Measurements from ENCODE around the gene CSF1R. TPM values are rescaled to one million over a fixed set of nuclear protein-coding genes. Genes with fewer than 3 reads are reported as not detected.

Gene CSF1R
- total and polyA plus RNA-seq, 8 donors: 3.0 to 235 (median 25.2) TPM

- DNase-seq: no peak
- H3K9me3 ChIP-seq: no peaks in the 10 kb centered on the region
- 85 to 96% (median 91%) methylated on average over 4 of the region's 4 CpGs for WGBS, 5 donors
- H3K4me3 ChIP-seq: no peak overlapping the region
- H3K27me3 ChIP-seq: no peaks in the 10 kb centered on the region
- H3K4me1 ChIP-seq: peaks cover 0 to 20% (median 13%) of the 10 kb centered on the region in 4 donors
- TF ChIP-seq CTCF (IDR thresholded peaks at IDR 0.05) (no peak), EP300 (IDR thresholded peaks at IDR 0.05) (no peak), POLR2AphosphoS5 (IDR thresholded peaks at IDR 0.05) (no peak), POLR2A (IDR thresholded peaks at IDR 0.05) (no peak)
- peaks cover 48 to 97% (median 94%) of the 10 kb centered on the region in 4 donors for H3K36me3 ChIP-seq
- intact Hi-C loops (cut with DNase I; ENCODE audit: low total_unique reads): no loop called here
- no peak overlapping the region for H3K27ac ChIP-seq
Measured at GRCh38 chr5:150026682-150027172, 59.6 kb downstream of the CSF1R start.

- peaks cover 34 to 97% (median 94%) of the 10 kb centered on the region in 4 donors for H3K36me3 ChIP-seq
- intact Hi-C loops (cut with DNase I; ENCODE audit: low total_unique reads): no loop called here
Measured at GRCh38 chr5:150024346-150024984, 61.9 kb downstream of the CSF1R start.

GRCh38 chr5:150023136-150023535, 63.2 kb downstream of the CSF1R start:
- no peak for TF ChIP-seq POLR2A (IDR thresholded peaks at IDR 0.05)
- no peak for TF ChIP-seq CTCF (IDR thresholded peaks at IDR 0.05)
- no peak for TF ChIP-seq EP300 (IDR thresholded peaks at IDR 0.05)
- no peak for TF ChIP-seq POLR2AphosphoS5 (IDR thresholded peaks at IDR 0.05)
- 89 to 100% (median 94%) methylated on average over 1 of the region's 1 CpG for WGBS, 5 donors
- no peak overlapping the region for H3K27ac ChIP-seq

More at GRCh38 chr5:150024346-150024984, 61.9 kb downstream of the CSF1R start:
- WGBS, 5 donors: 76 to 90% (median 85%) methylated on average over 9 of the region's 9 CpGs
- H3K27ac ChIP-seq: no peak overlapping the region
- no peak for DNase-seq
- no peak overlapping the region for H3K4me3 ChIP-seq
- H3K9me3 ChIP-seq: no peaks in the 10 kb centered on the region
- no peak for TF ChIP-seq POLR2AphosphoS5 (IDR thresholded peaks at IDR 0.05)
- no peaks in the 10 kb centered on the region for H3K27me3 ChIP-seq
- peaks cover 0 to 25% (median 18%) of the 10 kb centered on the region in 4 donors for H3K4me1 ChIP-seq

GRCh38 chr5:150022681-150023080, 63.7 kb downstream of the CSF1R start:
- Histone ChIP-seq H3K4me1 (peaks cover 0 to 34% (median 21%) of the 10 kb centered on the region in 4 donors), H3K36me3 (peaks cover 32 to 99% (median 96%) of the 10 kb centered on the region in 4 donors), H3K27me3 (no peaks in the 10 kb centered on the region), H3K9me3 (no peaks in the 10 kb centered on the region), H3K27ac (peak overlapping the region in 2 of 5 donors; percentile 59 to 67), H3K4me3 (no peak overlapping the region)
- WGBS, 5 donors: 83 to 97% (median 85%) methylated on average over 2 of the region's 2 CpGs
- TF ChIP-seq CTCF (IDR thresholded peaks at IDR 0.05): no peak
- no peak for TF ChIP-seq POLR2A (IDR thresholded peaks at IDR 0.05)
- TF ChIP-seq POLR2AphosphoS5 (IDR thresholded peaks at IDR 0.05): no peak
- TF ChIP-seq EP300 (IDR thresholded peaks at IDR 0.05): no peak
- DNase-seq: no peak
- intact Hi-C loops (cut with DNase I; ENCODE audit: low total_unique reads): no loop called here

More at GRCh38 chr5:150023136-150023535, 63.2 kb downstream of the CSF1R start:
- Histone ChIP-seq H3K9me3 (no peaks in the 10 kb centered on the region), H3K27me3 (no peaks in the 10 kb centered on the region), H3K4me1 (peaks cover 0 to 29% (median 18%) of the 10 kb centered on the region in 4 donors), H3K36me3 (peaks cover 36 to 99% (median 96%) of the 10 kb centered on the region in 4 donors), H3K4me3 (no peak overlapping the region)
- intact Hi-C loops (cut with DNase I; ENCODE audit: low total_unique reads): no loop called here
- DNase-seq: no peak

GRCh38 chr5:150022158-150022531, 64.2 kb downstream of the CSF1R start:
- no peak overlapping the region for H3K4me3 ChIP-seq
- DNase-seq: peak in 1 of 2 donors; percentile 52
- intact Hi-C loops (cut with DNase I; ENCODE audit: low total_unique reads): no loop called here
- TF ChIP-seq EP300 (IDR thresholded peaks at IDR 0.05) (no peak), POLR2A (IDR thresholded peaks at IDR 0.05) (no peak), POLR2AphosphoS5 (IDR thresholded peaks at IDR 0.05) (peak in 1 of 3 donors; percentile 11), CTCF (IDR thresholded peaks at IDR 0.05) (no peak)
- peaks cover 0 to 39% (median 23%) of the 10 kb centered on the region in 4 donors for H3K4me1 ChIP-seq
- peak overlapping the region in 4 of 5 donors; percentile 32 to 67 (median 63) for H3K27ac ChIP-seq
- peaks cover 26 to 97% (median 94%) of the 10 kb centered on the region in 4 donors for H3K36me3 ChIP-seq
- no peaks in the 10 kb centered on the region for H3K9me3 ChIP-seq
- H3K27me3 ChIP-seq: no peaks in the 10 kb centered on the region
- 32 to 61% (median 42%) methylated on average over 1 of the region's 1 CpG for WGBS, 5 donors

All from stomach (tissue), 9 donors.